ENCODE measurements around the gene MC4R. TPM values are rescaled to one million over a fixed set of nuclear protein-coding genes. Genes with fewer than 3 reads are reported as not detected.

The MC4R gene
- total and polyA plus RNA-seq, 4 donors: not detected

DNA sequence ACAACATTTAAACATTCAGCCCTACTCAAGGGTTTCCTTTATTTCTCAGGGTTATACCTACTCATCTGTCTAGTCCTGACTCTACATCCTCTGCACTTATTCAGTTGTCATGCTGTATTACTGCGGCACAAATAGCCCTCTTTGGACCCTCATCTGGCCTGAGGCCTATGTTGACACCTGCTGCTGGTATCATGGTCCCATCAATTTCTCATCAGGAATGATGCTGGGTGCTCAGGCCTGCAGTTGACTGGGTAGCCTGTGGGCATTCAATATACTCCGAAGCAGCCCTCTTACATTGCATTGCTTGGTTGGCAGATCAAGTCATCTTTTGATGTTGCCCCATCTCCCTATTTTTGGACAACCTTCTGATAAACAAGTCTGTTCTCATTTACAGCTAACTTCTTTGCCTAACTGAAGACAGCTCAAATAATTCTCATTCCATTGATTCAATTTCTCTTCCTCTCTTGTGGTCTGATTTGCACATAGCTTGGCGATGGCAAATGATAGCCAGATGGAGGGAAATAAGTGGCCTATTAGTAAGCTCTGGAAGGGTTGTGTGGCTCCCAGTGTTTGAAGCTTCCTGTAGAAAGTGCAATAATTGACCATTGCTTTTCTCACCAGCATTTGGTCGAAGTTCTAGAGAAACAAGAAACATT is 19.1 kb upstream of the MC4R start:
- 80 to 84% methylated on average over 4 of the region's 4 CpGs for WGBS, 2 donors
- no peaks in the 10 kb centered on the region for H3K4me1 ChIP-seq (ENCODE audit: control insufficient read depth in 1 of 2, insufficient read depth in 2 of 2, low read length in 2 of 2)
- DNase-seq (no peak), ATAC-seq (ENCODE audit: low FRiP score) (no peak)
- H3K27me3 ChIP-seq (ENCODE audit: control insufficient read depth in 1 of 2, insufficient read depth in 2 of 2, low read length in 1 of 2): no peaks in the 10 kb centered on the region
- H3K9me3 ChIP-seq (ENCODE audit: control insufficient read depth, low read length): no peaks in the 10 kb centered on the region
- no peak overlapping the region for H3K4me3 ChIP-seq (ENCODE audit: low read length in 2 of 2)
- H3K36me3 ChIP-seq (ENCODE audit: control insufficient read depth in 1 of 2, insufficient read depth in 2 of 2, low read length in 1 of 2): no peaks in the 10 kb centered on the region
- intact Hi-C loops (cut with DNase I): no loop called here
- H3K27ac ChIP-seq (ENCODE audit: low read depth in 1 of 2, low read length in 2 of 2): no peak overlapping the region

DNA sequence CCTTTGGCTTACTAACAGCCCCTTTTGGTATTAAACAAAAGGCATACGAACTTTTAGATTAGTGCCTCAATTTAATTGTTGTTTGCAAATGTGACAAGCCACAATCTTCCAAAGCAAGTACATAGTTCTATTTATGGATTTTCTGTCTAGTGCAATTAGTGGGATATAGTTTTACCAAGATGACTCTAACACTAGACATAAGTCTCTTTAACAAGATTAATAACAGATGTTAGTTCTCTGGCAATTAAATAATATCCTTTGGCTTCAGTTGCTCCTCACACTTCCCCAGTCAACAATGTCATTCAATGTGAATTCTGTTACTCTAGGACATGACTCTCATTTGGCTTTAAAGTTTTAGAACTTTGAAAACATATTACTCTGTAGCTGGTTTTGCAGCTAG is 16.7 kb upstream of the MC4R start:
- WGBS, 2 donors: 43 to 76% methylated on average over 1 of the region's 1 CpG
- Histone ChIP-seq H3K4me3 (ENCODE audit: low read length in 2 of 2) (no peak overlapping the region), H3K4me1 (ENCODE audit: control insufficient read depth in 1 of 2, insufficient read depth in 2 of 2, low read length in 2 of 2) (no peaks in the 10 kb centered on the region), H3K27ac (ENCODE audit: low read depth in 1 of 2, low read length in 2 of 2) (no peak overlapping the region), H3K27me3 (ENCODE audit: control insufficient read depth in 1 of 2, insufficient read depth in 2 of 2, low read length in 1 of 2) (no peaks in the 10 kb centered on the region), H3K9me3 (ENCODE audit: control insufficient read depth, low read length) (peaks cover 2% of the 10 kb centered on the region), H3K36me3 (ENCODE audit: control insufficient read depth in 1 of 2, insufficient read depth in 2 of 2, low read length in 1 of 2) (no peaks in the 10 kb centered on the region)
- intact Hi-C loops (cut with DNase I): no loop called here
- DNase-seq (no peak), ATAC-seq (ENCODE audit: low FRiP score) (no peak)

DNA sequence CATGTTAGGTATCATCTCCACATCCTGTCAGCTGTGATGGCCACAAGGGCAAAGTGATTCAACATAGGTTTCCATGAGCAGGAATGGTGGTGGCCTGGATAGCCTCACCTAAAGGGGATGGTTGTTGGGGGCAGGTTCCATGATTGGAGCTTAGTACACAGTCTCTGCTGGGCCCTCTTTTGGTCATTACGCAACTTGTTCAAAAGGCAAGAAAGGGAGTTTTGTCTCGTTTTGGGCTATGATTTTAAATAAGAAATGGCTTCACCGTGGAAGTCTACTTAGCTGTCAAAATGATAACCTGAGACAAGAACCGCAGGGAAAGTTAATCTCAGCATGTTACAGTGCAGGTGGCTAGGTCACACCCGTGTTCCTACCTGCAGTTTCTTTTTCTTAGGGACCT is 13.1 kb upstream of the MC4R start:
- Histone ChIP-seq H3K9me3 (ENCODE audit: control insufficient read depth, low read length) (peaks cover 2% of the 10 kb centered on the region), H3K4me1 (ENCODE audit: control insufficient read depth in 1 of 2, insufficient read depth in 2 of 2, low read length in 2 of 2) (no peaks in the 10 kb centered on the region), H3K27ac (ENCODE audit: low read depth in 1 of 2, low read length in 2 of 2) (no peak overlapping the region), H3K27me3 (ENCODE audit: control insufficient read depth in 1 of 2, insufficient read depth in 2 of 2, low read length in 1 of 2) (no peaks in the 10 kb centered on the region), H3K4me3 (ENCODE audit: low read length in 2 of 2) (no peak overlapping the region), H3K36me3 (ENCODE audit: control insufficient read depth in 1 of 2, insufficient read depth in 2 of 2, low read length in 1 of 2) (no peaks in the 10 kb centered on the region)
- WGBS, 2 donors: 83 to 85% methylated on average over 5 of the region's 5 CpGs
- intact Hi-C loops (cut with DNase I): no loop called here
- ATAC-seq (ENCODE audit: low FRiP score) (no peak), DNase-seq (no peak)

DNA sequence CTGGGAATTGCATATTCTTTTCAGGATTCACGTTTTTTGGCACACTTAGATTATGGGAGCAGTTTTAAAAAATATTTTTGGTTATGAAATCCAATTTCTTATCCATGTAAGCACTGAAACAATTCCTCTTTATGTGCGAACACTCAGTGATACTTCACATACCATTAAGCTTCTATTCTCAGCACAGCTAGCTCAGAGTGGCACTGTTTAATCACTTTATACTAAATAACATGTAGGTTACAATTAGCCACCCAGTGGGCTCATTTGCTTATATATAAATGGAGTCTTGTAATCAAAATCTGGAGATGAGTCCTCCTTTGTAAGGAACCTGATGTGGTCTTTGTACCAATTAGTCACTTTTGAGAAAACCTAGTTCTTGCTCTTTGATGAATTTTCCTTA is 11.3 kb upstream of the MC4R start:
- ATAC-seq (ENCODE audit: low FRiP score) (no peak), DNase-seq (no peak)
- 38 to 43% methylated on average over 2 of the region's 2 CpGs for WGBS, 2 donors
- H3K27me3 ChIP-seq (ENCODE audit: control insufficient read depth in 1 of 2, insufficient read depth in 2 of 2, low read length in 1 of 2): no peaks in the 10 kb centered on the region
- H3K36me3 ChIP-seq (ENCODE audit: control insufficient read depth in 1 of 2, insufficient read depth in 2 of 2, low read length in 1 of 2): no peaks in the 10 kb centered on the region
- no peaks in the 10 kb centered on the region for H3K4me1 ChIP-seq (ENCODE audit: control insufficient read depth in 1 of 2, insufficient read depth in 2 of 2, low read length in 2 of 2)
- H3K4me3 ChIP-seq (ENCODE audit: low read length in 2 of 2): no peak overlapping the region
- H3K27ac ChIP-seq (ENCODE audit: low read depth in 1 of 2, low read length in 2 of 2): no peak overlapping the region
- intact Hi-C loops (cut with DNase I): no loop called here
- H3K9me3 ChIP-seq (ENCODE audit: control insufficient read depth, low read length): peaks cover 2% of the 10 kb centered on the region

DNA sequence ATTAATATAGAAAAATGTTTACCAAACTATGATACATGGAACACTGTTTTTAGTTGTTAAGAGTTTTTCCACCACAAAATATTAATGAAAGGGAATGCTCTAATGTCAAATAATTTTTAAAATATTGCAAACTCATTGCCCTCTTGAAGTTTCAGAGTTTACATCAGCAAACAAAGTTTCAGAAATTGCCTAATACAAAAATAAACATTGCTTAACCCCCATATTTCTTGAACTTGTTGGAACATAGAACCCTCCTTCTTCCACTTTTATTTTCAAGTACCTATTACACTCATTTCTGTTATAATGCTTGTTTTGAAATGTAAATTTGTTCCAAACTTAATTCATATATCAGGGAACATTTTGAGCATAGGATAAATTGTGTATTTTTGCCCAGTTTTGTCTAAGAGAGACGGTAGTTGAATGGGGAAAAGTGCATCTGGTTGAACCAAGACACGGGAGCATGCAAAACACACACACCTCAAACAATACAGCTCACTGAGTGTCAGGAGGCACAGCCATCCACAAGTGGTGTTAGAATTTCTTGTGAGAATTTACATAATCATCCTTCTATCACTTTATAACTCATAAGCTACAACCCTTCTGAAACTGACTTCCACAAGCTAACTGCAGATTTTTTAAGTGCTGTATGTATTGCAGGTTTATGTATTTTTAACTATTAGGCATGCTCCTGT is 5.3 kb upstream of the MC4R start:
- no peak overlapping the region for H3K27ac ChIP-seq (ENCODE audit: low read depth in 1 of 2, low read length in 2 of 2)
- DNase-seq: no peak
- 55 to 68% methylated on average over 2 of the region's 2 CpGs for WGBS, 2 donors
- no peaks in the 10 kb centered on the region for H3K4me1 ChIP-seq (ENCODE audit: control insufficient read depth in 1 of 2, insufficient read depth in 2 of 2, low read length in 2 of 2)
- H3K36me3 ChIP-seq (ENCODE audit: control insufficient read depth in 1 of 2, insufficient read depth in 2 of 2, low read length in 1 of 2): no peaks in the 10 kb centered on the region
- H3K9me3 ChIP-seq (ENCODE audit: control insufficient read depth, low read length): no peaks in the 10 kb centered on the region
- intact Hi-C loops (cut with DNase I): no loop called here
- no peak for ATAC-seq (ENCODE audit: low FRiP score)
- no peak overlapping the region for H3K4me3 ChIP-seq (ENCODE audit: low read length in 2 of 2)
- H3K27me3 ChIP-seq (ENCODE audit: control insufficient read depth in 1 of 2, insufficient read depth in 2 of 2, low read length in 1 of 2): no peaks in the 10 kb centered on the region

DNA sequence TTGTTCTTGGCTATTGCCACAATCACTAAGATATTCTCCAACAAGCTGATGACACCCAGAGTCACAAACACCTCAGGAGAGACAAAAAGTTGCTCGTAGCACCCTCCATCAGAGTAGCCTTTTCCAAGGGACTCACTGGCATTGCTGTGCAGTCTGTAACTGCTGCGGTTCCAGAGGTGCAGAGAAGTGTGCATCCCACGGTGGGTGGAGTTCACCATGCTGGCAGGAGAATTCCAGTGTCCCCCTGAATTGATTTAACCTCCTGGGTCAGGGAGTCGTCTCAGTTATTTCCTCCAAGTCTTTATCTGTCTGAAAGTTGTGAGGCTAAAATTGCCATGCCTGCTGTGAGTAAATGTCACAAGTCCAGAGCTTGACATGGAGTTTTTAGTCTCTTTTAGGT is 443 bp downstream of the MC4R start:
- Histone ChIP-seq H3K27me3 (ENCODE audit: control insufficient read depth in 1 of 2, insufficient read depth in 2 of 2, low read length in 1 of 2) (no peaks in the 10 kb centered on the region), H3K4me3 (ENCODE audit: low read length in 2 of 2) (no peak overlapping the region), H3K36me3 (ENCODE audit: control insufficient read depth in 1 of 2, insufficient read depth in 2 of 2, low read length in 1 of 2) (no peaks in the 10 kb centered on the region), H3K4me1 (ENCODE audit: control insufficient read depth in 1 of 2, insufficient read depth in 2 of 2, low read length in 2 of 2) (no peaks in the 10 kb centered on the region), H3K27ac (ENCODE audit: low read depth in 1 of 2, low read length in 2 of 2) (no peak overlapping the region), H3K9me3 (ENCODE audit: control insufficient read depth, low read length) (no peaks in the 10 kb centered on the region)
- intact Hi-C loops (cut with DNase I): no loop called here
- WGBS, 2 donors: 20 to 23% methylated on average over 4 of the region's 4 CpGs
- ATAC-seq (ENCODE audit: low FRiP score) (no peak), DNase-seq (no peak)

DNA sequence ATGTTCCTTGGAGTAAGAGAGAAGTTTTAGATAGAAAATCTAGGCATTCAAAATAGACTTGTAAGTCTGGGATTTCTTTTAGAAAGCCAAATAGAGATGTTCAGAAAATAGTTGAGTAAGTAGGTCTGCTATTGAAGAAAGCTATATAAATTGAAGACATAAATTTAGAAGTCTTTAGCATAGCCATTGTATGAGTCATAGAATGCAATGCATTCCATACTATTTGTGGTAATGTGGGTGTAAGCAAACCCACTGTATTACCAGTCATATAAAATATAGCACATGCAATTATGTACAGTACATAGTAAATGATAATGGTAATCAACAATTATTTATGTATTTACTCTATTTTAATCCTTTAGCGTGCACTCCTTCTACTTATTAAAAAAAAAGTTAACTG is 14.1 kb downstream of the MC4R start:
- no peaks in the 10 kb centered on the region for H3K27me3 ChIP-seq (ENCODE audit: control insufficient read depth in 1 of 2, insufficient read depth in 2 of 2, low read length in 1 of 2)
- intact Hi-C loops (cut with DNase I): no loop called here
- no peaks in the 10 kb centered on the region for H3K36me3 ChIP-seq (ENCODE audit: control insufficient read depth in 1 of 2, insufficient read depth in 2 of 2, low read length in 1 of 2)
- no peak overlapping the region for H3K4me3 ChIP-seq (ENCODE audit: low read length in 2 of 2)
- H3K27ac ChIP-seq (ENCODE audit: low read depth in 1 of 2, low read length in 2 of 2): no peak overlapping the region
- WGBS, 2 donors: 43 to 56% methylated on average over 1 of the region's 1 CpG
- ATAC-seq (ENCODE audit: low FRiP score): no peak
- no peaks in the 10 kb centered on the region for H3K4me1 ChIP-seq (ENCODE audit: control insufficient read depth in 1 of 2, insufficient read depth in 2 of 2, low read length in 2 of 2)
- no peaks in the 10 kb centered on the region for H3K9me3 ChIP-seq (ENCODE audit: control insufficient read depth, low read length)
- DNase-seq: no peak

DNA sequence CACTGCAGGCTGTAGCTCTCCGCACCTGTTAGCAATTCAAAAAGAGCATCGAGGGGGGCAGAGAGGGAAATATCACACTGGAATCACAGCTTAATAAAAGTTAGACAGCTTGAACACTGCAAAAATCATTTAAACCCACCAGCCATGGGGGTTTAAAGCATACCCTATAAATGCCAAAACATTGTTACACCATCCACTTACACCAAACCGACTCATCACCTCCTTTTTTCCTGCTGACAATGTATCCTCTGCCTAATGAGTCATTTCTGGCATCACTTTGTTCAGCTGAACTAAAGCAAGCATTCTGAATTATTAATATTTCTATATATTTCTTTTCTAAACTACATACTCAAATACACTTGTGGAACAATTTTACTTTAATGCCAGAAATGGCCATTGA is 21.6 kb downstream of the MC4R start:
- ATAC-seq (ENCODE audit: low FRiP score) (no peak), DNase-seq (no peak)
- Histone ChIP-seq H3K36me3 (ENCODE audit: control insufficient read depth in 1 of 2, insufficient read depth in 2 of 2, low read length in 1 of 2) (no peaks in the 10 kb centered on the region), H3K4me1 (ENCODE audit: control insufficient read depth in 1 of 2, insufficient read depth in 2 of 2, low read length in 2 of 2) (no peaks in the 10 kb centered on the region), H3K9me3 (ENCODE audit: control insufficient read depth, low read length) (no peaks in the 10 kb centered on the region), H3K27ac (ENCODE audit: low read depth in 1 of 2, low read length in 2 of 2) (no peak overlapping the region), H3K4me3 (ENCODE audit: low read length in 2 of 2) (no peak overlapping the region), H3K27me3 (ENCODE audit: control insufficient read depth in 1 of 2, insufficient read depth in 2 of 2, low read length in 1 of 2) (no peaks in the 10 kb centered on the region)
- 83 to 88% methylated on average over 3 of the region's 3 CpGs for WGBS, 2 donors
- intact Hi-C loops (cut with DNase I): no loop called here

DNA sequence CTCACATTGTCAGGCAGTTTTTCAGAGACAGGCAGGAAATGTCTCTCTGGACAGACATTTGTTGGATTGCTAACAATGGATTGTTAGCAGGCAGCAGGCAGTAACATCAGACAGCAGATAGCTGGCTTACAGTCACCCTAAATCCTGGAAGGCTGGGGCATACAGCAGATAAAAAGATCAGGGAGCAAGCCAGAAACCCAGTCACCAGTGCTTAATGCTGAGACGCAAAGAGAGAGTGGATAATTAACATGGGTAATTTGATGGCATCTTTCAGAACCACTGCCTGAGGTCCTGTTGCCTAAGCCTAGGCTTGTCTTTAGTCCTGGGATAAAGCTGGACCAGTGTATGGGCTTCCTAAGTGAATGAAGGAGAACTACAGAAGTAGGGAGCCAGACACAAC is 22.4 kb downstream of the MC4R start:
- no peak overlapping the region for H3K4me3 ChIP-seq (ENCODE audit: low read length in 2 of 2)
- H3K27ac ChIP-seq (ENCODE audit: low read depth in 1 of 2, low read length in 2 of 2): no peak overlapping the region
- WGBS, 2 donors: 75 to 81% methylated on average over 1 of the region's 1 CpG
- intact Hi-C loops (cut with DNase I): no loop called here
- no peaks in the 10 kb centered on the region for H3K4me1 ChIP-seq (ENCODE audit: control insufficient read depth in 1 of 2, insufficient read depth in 2 of 2, low read length in 2 of 2)
- ATAC-seq (ENCODE audit: low FRiP score): no peak
- no peaks in the 10 kb centered on the region for H3K9me3 ChIP-seq (ENCODE audit: control insufficient read depth, low read length)
- no peaks in the 10 kb centered on the region for H3K27me3 ChIP-seq (ENCODE audit: control insufficient read depth in 1 of 2, insufficient read depth in 2 of 2, low read length in 1 of 2)
- DNase-seq: no peak
- H3K36me3 ChIP-seq (ENCODE audit: control insufficient read depth in 1 of 2, insufficient read depth in 2 of 2, low read length in 1 of 2): no peaks in the 10 kb centered on the region
